HEK293T (cell line): ENCODE measurements around the gene BBS9.

Experiments used
- CTCF ChIA-PET: fragments of 350-600 bp; formaldehyde crosslinking; extraction: SDS; loops from one replicate; lab custom pipeline; 2021; ENCODE audit warnings: antibody characterized with exemption, inconsistent platforms; lab: Yijun Ruan, JAX
- POLR2A ChIA-PET: fragments of 350-600 bp; formaldehyde crosslinking; extraction: SDS; loops from one replicate; lab custom pipeline; 2020; ENCODE audit warnings: antibody characterized with exemption, inconsistent platforms; lab: Yijun Ruan, JAX
- DNase-seq: peaks from one replicate; pipeline ENCODE4 v3.0.0; 2012; ENCODE audit warnings: mixed read lengths; ENCODE audit errors: extremely low spot score
- ARNT ChIP-seq: fragments of 450-650 bp; IDR thresholded peaks from 2 replicates; pipeline ENCODE4 v1.6.1; 2017; ENCODE audit warnings: mild to moderate bottlenecking
- BHLHE40 ChIP-seq: fragments of 450-650 bp; IDR thresholded peaks from 2 replicates; pipeline ENCODE4 v1.6.1; 2016; ENCODE audit warnings: mild to moderate bottlenecking, moderate library complexity, borderline replicate concordance
- CTBP1 ChIP-seq: fragments of 450-650 bp; IDR thresholded peaks from 2 replicates; pipeline ENCODE4 v1.6.1; 2016; ENCODE audit warnings: borderline replicate concordance
- ELF4 ChIP-seq: fragments of 450-650 bp; IDR thresholded peaks from 2 replicates; pipeline ENCODE4 v1.6.1; 2017; ENCODE audit warnings: antibody characterized with exemption
- FOXA1 ChIP-seq: fragments of 450-650 bp; IDR thresholded peaks from 2 replicates; pipeline ENCODE4 v1.6.1; 2016; ENCODE audit warnings: mild to moderate bottlenecking
- FOXK2 ChIP-seq: fragments of 450-650 bp; IDR thresholded peaks from 2 replicates; pipeline ENCODE4 v1.6.1; 2016; ENCODE audit warnings: mild to moderate bottlenecking
- FOXM1 ChIP-seq: fragments of 450-650 bp; IDR thresholded peaks from 2 replicates; pipeline ENCODE4 v1.6.1; 2017; ENCODE audit warnings: mild to moderate bottlenecking, borderline replicate concordance
- HDGF ChIP-seq: fragments of 450-650 bp; IDR thresholded peaks from 2 replicates; pipeline ENCODE4 v1.6.1; 2017; ENCODE audit warnings: antibody characterized with exemption, borderline replicate concordance
- L3MBTL2 ChIP-seq: fragments of 450-650 bp; conservative IDR thresholded peaks from 2 replicates; pipeline ENCODE4 v1.6.1; 2016; ENCODE audit warnings: mild to moderate bottlenecking
- LEF1 ChIP-seq: fragments of 450-650 bp; IDR thresholded peaks from 2 replicates; pipeline ENCODE4 v1.6.1; 2017; ENCODE audit warnings: mild to moderate bottlenecking, borderline replicate concordance
- NFRKB ChIP-seq: fragments of 450-650 bp; IDR thresholded peaks from 2 replicates; pipeline ENCODE4 v1.6.1; 2016; ENCODE audit warnings: mild to moderate bottlenecking, moderate library complexity
- PKNOX1 ChIP-seq: fragments of 450-650 bp; IDR thresholded peaks from 2 replicates; pipeline ENCODE4 v1.6.1; 2016
- SP1 ChIP-seq: fragments of 450-650 bp; IDR thresholded peaks from 2 replicates; pipeline ENCODE4 v1.6.1; 2017
- SUZ12 ChIP-seq: fragments of 450-650 bp; IDR thresholded peaks from 2 replicates; pipeline ENCODE4 v1.6.1; 2016; ENCODE audit warnings: mild to moderate bottlenecking
- TARDBP ChIP-seq: fragments of 450-650 bp; IDR thresholded peaks from 2 replicates; pipeline ENCODE4 v1.6.1; 2016
- ZNF384 ChIP-seq: fragments of 450-650 bp; IDR thresholded peaks from 2 replicates; pipeline ENCODE4 v1.6.1; 2016

BBS9 gene

GRCh38 chr7:33616752-33617151 is 487.4 kb downstream of the BBS9 start:
- ChIA-PET CTCF (no interaction called here), POLR2A (no interaction called here)
- no peak for DNase-seq
- no peak for TF ChIP-seq PKNOX1
- TF ChIP-seq HDGF: no peak
- no peak for TF ChIP-seq ARNT
- no peak for TF ChIP-seq FOXK2

- ChIA-PET POLR2A (no interaction called here), CTCF (no interaction called here)
- TF ChIP-seq LEF1 (no peak), TARDBP (no peak), SUZ12 (no peak), NFRKB (no peak), HDGF (no peak), SP1 (no peak), ELF4 (no peak), FOXA1 (no peak), FOXK2 (no peak), FOXM1 (no peak), ARNT (no peak)
- no peak for DNase-seq
Measured at GRCh38 chr7:33619264-33619663, 489.9 kb downstream of the BBS9 start.

GRCh38 chr7:33623267-33623666 is 493.9 kb downstream of the BBS9 start:
- no peak for DNase-seq
- CTCF ChIA-PET: no interaction called here
- TF ChIP-seq ELF4 (no peak), ZNF384 (no peak), SP1 (no peak), FOXA1 (no peak), SUZ12 (no peak), NFRKB (no peak), BHLHE40 (no peak), LEF1 (no peak), ARNT (no peak), FOXK2 (no peak), CTBP1 (no peak), L3MBTL2 (no peak), TARDBP (no peak), FOXM1 (no peak), PKNOX1 (no peak), HDGF (no peak)
- POLR2A ChIA-PET: no interaction called here

- ChIA-PET POLR2A (no interaction called here), CTCF (interaction anchor here (0.7 kb wide), 1 partner anchor 648 kb away, joined by 3 read pairs; no protein-coding TSS in a partner anchor)
- DNase-seq: no peak
- TF ChIP-seq SUZ12 (no peak), FOXK2 (no peak), CTBP1 (no peak), L3MBTL2 (no peak), FOXA1 (no peak), FOXM1 (no peak), HDGF (no peak), ARNT (no peak), PKNOX1 (no peak), LEF1 (no peak), SP1 (no peak), ELF4 (no peak), BHLHE40 (no peak), TARDBP (no peak), ZNF384 (no peak)
Measured at GRCh38 chr7:33624215-33624614, 494.9 kb downstream of the BBS9 start.

GRCh38 chr7:33626869-33627268 is 497.5 kb downstream of the BBS9 start:
- ChIA-PET POLR2A (no interaction called here), CTCF (no interaction called here)
- TF ChIP-seq ELF4: no peak
- TF ChIP-seq FOXA1: no peak
- TF ChIP-seq TARDBP: no peak
- no peak for TF ChIP-seq BHLHE40
- TF ChIP-seq SP1: no peak
- no peak for TF ChIP-seq LEF1
- TF ChIP-seq CTBP1: no peak
- TF ChIP-seq ARNT: no peak
- TF ChIP-seq NFRKB: no peak
- no peak for TF ChIP-seq SUZ12
- no peak for TF ChIP-seq L3MBTL2
- no peak for TF ChIP-seq ZNF384
- no peak for TF ChIP-seq FOXM1
- no peak for TF ChIP-seq PKNOX1
- DNase-seq: no peak

GRCh38 chr7:33627741-33628140 is 498.4 kb downstream of the BBS9 start:
- ChIA-PET POLR2A (no interaction called here), CTCF (no interaction called here)
- TF ChIP-seq HDGF (no peak), TARDBP (no peak), FOXK2 (no peak), L3MBTL2 (no peak), SUZ12 (no peak), ARNT (no peak), BHLHE40 (no peak), FOXM1 (no peak), NFRKB (no peak)
- DNase-seq: no peak
